Stomach (tissue), 9 donors: ENCODE results near the gene OR14I1. TPM values are rescaled to one million over a fixed set of nuclear protein-coding genes. Genes with fewer than 3 reads are reported as not detected.

Source experiments
- DNase-seq, 2 donors: peaks; one replicate each; pipeline versions ENCODE4 v3.0.0 to v3.0.0-alpha.2; 2013 to 2019
- H3K27ac ChIP-seq, 5 donors: fragments of 200-600 bp in 4 of 5; sonication (generic) in 4 of 5; one replicate each; pipeline ENCODE4 v1.5.1; 2013 to 2019; ENCODE audit warnings: mild to moderate bottlenecking in 1 of 5, moderate library complexity in 1 of 5
- H3K27me3 ChIP-seq, 3 donors: fragments of 200-600 bp; sonication (generic); one replicate each; pipeline ENCODE4 v1.5.1; 2017 to 2019; ENCODE audit warnings: mixed run types in 1 of 3
- H3K36me3 ChIP-seq, 4 donors: fragments of 200-600 bp; sonication (generic); 1 replicate in 3 of 4; 2 replicates in 1 of 4; pipeline ENCODE4 v1.5.1; 2016 to 2019
- H3K4me1 ChIP-seq, 4 donors: fragments of 200-600 bp; sonication (generic); one replicate each; pipeline ENCODE4 v1.5.1; 2016 to 2019
- H3K4me3 ChIP-seq, 4 donors: fragments of 200-600 bp; sonication (generic) in 3 of 4; one replicate each; pipeline ENCODE4 v1.5.1; 2016 to 2019; ENCODE audit warnings: mild to moderate bottlenecking in 1 of 4
- H3K9me3 ChIP-seq, 4 donors: fragments of 200-600 bp; sonication (generic); one replicate each; pipeline ENCODE4 v1.5.1; 2016 to 2019
- EP300 ChIP-seq: sonication (generic); formaldehyde crosslinking; IDR thresholded peaks from one replicate; pipeline ENCODE4 v1.6.1; 2017; ENCODE audit warnings: antibody characterized with exemption
- POLR2A ChIP-seq, 4 donors: fragments of 450-650 bp; IDR thresholded peaks; one replicate each; pipeline ENCODE4 v1.6.1; 2016; ENCODE audit warnings: antibody characterized with exemption in 4 of 4, control low read depth in 2 of 4, mild to moderate bottlenecking in 1 of 4, moderate library complexity in 1 of 4
- POLR2AphosphoS5 ChIP-seq, 3 donors: sonication (generic); formaldehyde crosslinking; IDR thresholded peaks; one replicate each; pipeline ENCODE4 v1.6.1; 2016; ENCODE audit warnings: antibody characterized with exemption in 3 of 3
- WGBS, 5 donors: extraction: QIAGEN DNeasy Blood & Tissue Kit in 3 of 5; methylation state at CpG; one replicate each; pipeline versions ENCODE4 v1.1.5 to v1.1.7; 2013 to 2018; 5-methylcytosine and 5-hydroxymethylcytosine counted together
- intact Hi-C: fragments of 100-400 bp; cut with DNase I; formaldehyde crosslinking; loops from one replicate; pipeline ENCODE4 v1.15.1; 2023; ENCODE audit warnings: low total_unique reads
- polyA plus RNA-seq, 3 donors: library from polyadenylated mRNA; stranded (reverse); fragments of 200-250 nt; gene quantifications; one replicate each; pipeline ENCODE4 v1.2.3, GENCODE V29; 2013
- total RNA-seq, 5 donors: library from RNA; depleted of rRNA; stranded (reverse); fragments of >200 nt; gene quantifications; one replicate each; pipeline versions ENCODE4 v1.1.0 to v1.2.3, GENCODE V29; 2014 to 2016
- TF ChIP-seq, protein P1 (sequence below), 7 experiments: fragments of 450-650 bp in 4 of 7; fragments of 200-600 bp in 3 of 7; sonication (generic) in 3 of 7; IDR thresholded peaks; one replicate each; pipeline ENCODE4 v1.5.1; 2016 to 2019; ENCODE audit warnings: antibody characterized with exemption in 7 of 7, control low read depth in 2 of 7, mild to moderate bottlenecking in 1 of 7
- donor health status: healthy with polysubstance abuse.
- donor health status: Bipolar disorder and iron deficiency.
- donor health status: healthy.

The OR14I1 gene
- total and polyA plus RNA-seq, 8 donors: not detected

GRCh38 chr1:248736977-248737376 is 34.4 kb upstream of the OR14I1 start:
- TF ChIP-seq POLR2A (IDR thresholded peaks at IDR 0.05) (no peak), POLR2AphosphoS5 (IDR thresholded peaks at IDR 0.05) (no peak), EP300 (no peak)
- TF ChIP-seq, protein P1, sequence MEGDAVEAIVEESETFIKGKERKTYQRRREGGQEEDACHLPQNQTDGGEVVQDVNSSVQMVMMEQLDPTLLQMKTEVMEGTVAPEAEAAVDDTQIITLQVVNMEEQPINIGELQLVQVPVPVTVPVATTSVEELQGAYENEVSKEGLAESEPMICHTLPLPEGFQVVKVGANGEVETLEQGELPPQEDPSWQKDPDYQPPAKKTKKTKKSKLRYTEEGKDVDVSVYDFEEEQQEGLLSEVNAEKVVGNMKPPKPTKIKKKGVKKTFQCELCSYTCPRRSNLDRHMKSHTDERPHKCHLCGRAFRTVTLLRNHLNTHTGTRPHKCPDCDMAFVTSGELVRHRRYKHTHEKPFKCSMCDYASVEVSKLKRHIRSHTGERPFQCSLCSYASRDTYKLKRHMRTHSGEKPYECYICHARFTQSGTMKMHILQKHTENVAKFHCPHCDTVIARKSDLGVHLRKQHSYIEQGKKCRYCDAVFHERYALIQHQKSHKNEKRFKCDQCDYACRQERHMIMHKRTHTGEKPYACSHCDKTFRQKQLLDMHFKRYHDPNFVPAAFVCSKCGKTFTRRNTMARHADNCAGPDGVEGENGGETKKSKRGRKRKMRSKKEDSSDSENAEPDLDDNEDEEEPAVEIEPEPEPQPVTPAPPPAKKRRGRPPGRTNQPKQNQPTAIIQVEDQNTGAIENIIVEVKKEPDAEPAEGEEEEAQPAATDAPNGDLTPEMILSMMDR (IDR thresholded peaks at IDR 0.05): no peak
- no peak for DNase-seq
- H3K27me3 ChIP-seq: no peaks in the 10 kb centered on the region
- WGBS, 5 donors: 68 to 78% (median 69%) methylated on average over 4 of the region's 4 CpGs
- no peak overlapping the region for H3K27ac ChIP-seq
- intact Hi-C loops: no loop called here
- no peaks in the 10 kb centered on the region for H3K36me3 ChIP-seq
- H3K4me1 ChIP-seq: no peaks in the 10 kb centered on the region
- no peak overlapping the region for H3K4me3 ChIP-seq
- peaks cover 0 to 9% (median 6%) of the 10 kb centered on the region in 4 donors for H3K9me3 ChIP-seq

GRCh38 chr1:248733566-248733965 is 31.0 kb upstream of the OR14I1 start:
- Histone ChIP-seq H3K4me3 (no peak overlapping the region), H3K27me3 (no peaks in the 10 kb centered on the region), H3K36me3 (no peaks in the 10 kb centered on the region), H3K9me3 (peaks cover 0 to 9% (median 6%) of the 10 kb centered on the region in 4 donors), H3K27ac (no peak overlapping the region), H3K4me1 (no peaks in the 10 kb centered on the region)
- no peak for TF ChIP-seq POLR2A (IDR thresholded peaks at IDR 0.05)
- TF ChIP-seq, protein P1 (IDR thresholded peaks at IDR 0.05): no peak
- no peak for TF ChIP-seq POLR2AphosphoS5 (IDR thresholded peaks at IDR 0.05)
- TF ChIP-seq EP300: no peak
- DNase-seq: no peak
- intact Hi-C loops: no loop called here
- 73 to 92% (median 86%) methylated on average over 5 of the region's 5 CpGs for WGBS, 5 donors

DNA sequence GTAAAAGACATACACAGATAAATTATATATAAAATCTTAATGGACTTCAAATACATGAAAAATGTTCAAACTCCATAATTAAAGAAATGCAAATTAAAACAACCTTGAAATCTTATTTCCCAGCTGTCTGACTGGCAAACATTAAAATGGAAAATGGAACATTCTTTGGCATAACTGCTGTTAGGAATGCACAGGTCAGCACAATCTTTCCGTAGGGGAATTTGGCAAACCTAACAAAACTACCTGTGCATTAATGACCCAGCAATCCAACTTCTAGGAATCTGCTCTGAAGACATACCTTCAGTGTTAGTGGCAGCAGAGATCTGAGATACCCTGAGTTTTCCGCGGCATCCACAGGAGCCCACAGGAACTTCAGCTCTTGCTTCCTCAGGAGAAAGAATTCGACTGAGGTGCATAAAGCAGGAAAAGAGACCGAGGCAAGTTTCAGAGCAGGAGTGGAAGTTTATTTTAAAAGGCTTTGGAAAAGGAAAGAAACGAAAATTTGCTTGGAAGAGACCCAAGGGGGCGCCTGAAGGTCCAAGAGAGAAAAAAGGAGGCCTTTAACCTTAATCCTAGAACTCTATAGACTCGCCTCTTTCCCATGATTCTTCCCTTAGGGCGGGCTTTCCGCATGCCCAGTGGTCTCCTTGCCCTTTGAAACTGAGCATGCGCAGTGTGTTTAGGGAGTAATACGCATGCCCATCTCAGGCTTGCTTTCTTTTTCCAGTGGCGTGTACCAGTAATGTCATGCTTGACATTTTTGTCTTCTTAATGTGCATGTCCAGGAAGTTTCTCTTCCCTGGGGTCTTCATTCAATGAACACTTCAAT is 28.2 kb upstream of the OR14I1 start:
- DNase-seq: no peak
- no peak overlapping the region for H3K4me3 ChIP-seq
- H3K27ac ChIP-seq: no peak overlapping the region
- intact Hi-C loops: no loop called here
- WGBS, 5 donors: 74 to 78% (median 77%) methylated on average over 13 of the region's 13 CpGs
- H3K9me3 ChIP-seq: peaks cover 0 to 9% (median 6%) of the 10 kb centered on the region in 4 donors
- TF ChIP-seq EP300: no peak
- no peaks in the 10 kb centered on the region for H3K27me3 ChIP-seq
- H3K36me3 ChIP-seq: no peaks in the 10 kb centered on the region
- H3K4me1 ChIP-seq: no peaks in the 10 kb centered on the region

DNA sequence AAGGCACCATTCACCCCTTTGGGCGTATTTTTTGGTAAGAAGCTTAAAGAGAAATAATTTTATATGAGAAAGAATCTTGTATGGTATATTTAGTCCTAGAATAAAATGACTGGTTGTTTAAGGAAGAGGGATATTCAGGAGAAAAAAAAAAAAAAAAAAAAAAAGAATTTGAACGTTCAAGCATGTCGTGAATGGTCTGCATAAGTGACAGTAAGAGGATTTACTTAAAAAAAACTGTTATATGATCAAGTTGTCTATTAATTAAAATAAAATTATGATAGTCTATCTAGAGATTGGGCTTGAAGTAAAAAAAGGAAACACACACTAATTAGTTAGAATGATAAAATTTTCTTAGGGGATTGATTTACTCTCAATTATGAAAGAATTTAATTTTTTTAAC is 11.7 kb upstream of the OR14I1 start:
- TF ChIP-seq POLR2AphosphoS5 (IDR thresholded peaks at IDR 0.05): no peak
- TF ChIP-seq, protein P1 (IDR thresholded peaks at IDR 0.05): no peak
- no peak for TF ChIP-seq POLR2A (IDR thresholded peaks at IDR 0.05)
- no peak for TF ChIP-seq EP300
- no peak for DNase-seq
- Histone ChIP-seq H3K36me3 (no peaks in the 10 kb centered on the region), H3K4me1 (no peaks in the 10 kb centered on the region), H3K4me3 (no peak overlapping the region), H3K27me3 (peaks cover 0 to 6% (median 0%) of the 10 kb centered on the region in 3 donors), H3K9me3 (peaks cover 0 to 18% (median 10%) of the 10 kb centered on the region in 4 donors), H3K27ac (no peak overlapping the region)
- intact Hi-C loops: no loop called here
- 36 to 49% (median 44%) methylated on average over 3 of the region's 3 CpGs for WGBS, 5 donors
